GM15510 (cell line): ENCODE data around the gene SOD2.

Experiments used
- POLR2A ChIP-seq: IDR thresholded peaks from 3 replicates; pipeline ENCODE4 v1.6.1; 2011; ENCODE audit warnings: borderline replicate concordance; ENCODE audit not compliant: insufficient read length; ENCODE audit errors: extremely low read depth

SOD2 gene

GRCh38 chr6:159686040-159686439 lies 7.0 kb downstream of the SOD2 start:
- TF ChIP-seq POLR2A: no peak

GRCh38 chr6:159684013-159684304 lies 9.1 kb downstream of the SOD2 start:
- no peak for TF ChIP-seq POLR2A

GRCh38 chr6:159682810-159683209 lies 10.2 kb downstream of the SOD2 start:
- no peak for TF ChIP-seq POLR2A

GRCh38 chr6:159682295-159682694 lies 10.7 kb downstream of the SOD2 start:
- no peak for TF ChIP-seq POLR2A

- TF ChIP-seq POLR2A: no peak
Observed at GRCh38 chr6:159681191-159681880, 11.7 kb downstream of the SOD2 start.

GRCh38 chr6:159680104-159680503 lies 12.9 kb downstream of the SOD2 start:
- no peak for TF ChIP-seq POLR2A

- TF ChIP-seq POLR2A: no peak
Observed at GRCh38 chr6:159679091-159680077, 13.7 kb downstream of the SOD2 start.

- TF ChIP-seq POLR2A: no peak
Observed at GRCh38 chr6:159678574-159678973, 14.5 kb downstream of the SOD2 start.

GRCh38 chr6:159677506-159678165 lies 15.4 kb downstream of the SOD2 start:
- TF ChIP-seq POLR2A: no peak

GRCh38 chr6:159676890-159677505 lies 16.0 kb downstream of the SOD2 start:
- no peak for TF ChIP-seq POLR2A

GRCh38 chr6:159665868-159666635 lies 27.0 kb downstream of the SOD2 start:
- TF ChIP-seq POLR2A: no peak

GRCh38 chr6:159655409-159655988 lies 37.5 kb downstream of the SOD2 start:
- TF ChIP-seq POLR2A: no peak

GRCh38 chr6:159654483-159655098 lies 38.5 kb downstream of the SOD2 start:
- TF ChIP-seq POLR2A: no peak
